Mononuclear cell (primary cell): ENCODE results near the gene TBC1D23. TPM values are rescaled to one million over a fixed set of nuclear protein-coding genes. Genes with fewer than 3 reads are reported as not detected.
"Not testable (repeated sequence)": the region's sequence is repeated elsewhere in the genome, so short reads cannot be mapped to it uniquely, and the experiment has no call there.

Experiments
- H3K27me3 ChIP-seq: 2 replicates; pipeline ENCODE4 v1.6.0; 2011; ENCODE audit warnings: low read length, control low read depth; ENCODE audit not compliant: insufficient read depth
- H3K4me1 ChIP-seq: 2 replicates; pipeline ENCODE4 v1.5.1; 2011; ENCODE audit warnings: mild to moderate bottlenecking, low read length, control low read depth; ENCODE audit not compliant: insufficient read depth
- H3K4me3 ChIP-seq: 2 replicates; pipeline ENCODE4 v1.5.1; 2011; ENCODE audit warnings: mild to moderate bottlenecking, low read length, moderate library complexity
- H3K9me3 ChIP-seq: 2 replicates; pipeline ENCODE4 v1.5.1; 2011; ENCODE audit warnings: low read depth, mild to moderate bottlenecking, control low read depth, low read length
- total RNA-seq: library from RNA; depleted of rRNA; stranded (reverse); fragments of >200 nt; gene quantifications from one replicate; pipeline ENCODE4 v1.2.3, GENCODE V29; 2012

The TBC1D23 gene
- total RNA-seq, 1 donor = 43.4 TPM

GRCh38 chr3:100310355-100310965, 49.7 kb downstream of the TBC1D23 start:
- Histone ChIP-seq H3K4me1 (no peaks in the 10 kb centered on the region), H3K27me3 (no peaks in the 10 kb centered on the region), H3K4me3 (no peak overlapping the region), H3K9me3 (no peaks in the 10 kb centered on the region)

- Histone ChIP-seq H3K9me3 (no peaks in the 10 kb centered on the region), H3K27me3 (no peaks in the 10 kb centered on the region), H3K4me1 (no peaks in the 10 kb centered on the region), H3K4me3 (no peak overlapping the region)
Measured at GRCh38 chr3:100311011-100311410, 50.2 kb downstream of the TBC1D23 start.

GRCh38 chr3:100316641-100317069, 55.9 kb downstream of the TBC1D23 start:
- H3K9me3 ChIP-seq = no peaks in the 10 kb centered on the region
- peaks cover 5% of the 10 kb centered on the region for H3K4me1 ChIP-seq

GRCh38 chr3:100317912-100318311, 57.1 kb downstream of the TBC1D23 start:
- no peaks in the 10 kb centered on the region for H3K9me3 ChIP-seq
- no peaks in the 10 kb centered on the region for H3K27me3 ChIP-seq
- peaks cover 5% of the 10 kb centered on the region for H3K4me1 ChIP-seq
- H3K4me3 ChIP-seq = no peak overlapping the region

More at GRCh38 chr3:100316641-100317069, 55.9 kb downstream of the TBC1D23 start:
- Histone ChIP-seq H3K4me3 (no peak overlapping the region), H3K27me3 (no peaks in the 10 kb centered on the region)

GRCh38 chr3:100319951-100320350, 59.2 kb downstream of the TBC1D23 start:
- no peaks in the 10 kb centered on the region for H3K27me3 ChIP-seq
- H3K9me3 ChIP-seq = no peaks in the 10 kb centered on the region
- no peak overlapping the region for H3K4me3 ChIP-seq
- H3K4me1 ChIP-seq = peaks cover 5% of the 10 kb centered on the region

GRCh38 chr3:100324044-100324443, 63.3 kb downstream of the TBC1D23 start:
- H3K9me3 ChIP-seq = no peaks in the 10 kb centered on the region
- no peaks in the 10 kb centered on the region for H3K27me3 ChIP-seq
- H3K4me1 ChIP-seq = no peaks in the 10 kb centered on the region
- no peak overlapping the region for H3K4me3 ChIP-seq

GRCh38 chr3:100325827-100326226, 65.0 kb downstream of the TBC1D23 start:
- H3K4me3 ChIP-seq = no peak overlapping the region

GRCh38 chr3:100327377-100327776, 66.6 kb downstream of the TBC1D23 start:
- H3K4me1 ChIP-seq, H3K27me3 ChIP-seq, H3K4me3 ChIP-seq, H3K9me3 ChIP-seq: not testable (repeated sequence)

More at GRCh38 chr3:100325827-100326226, 65.0 kb downstream of the TBC1D23 start:
- Histone ChIP-seq H3K4me1 (no peaks in the 10 kb centered on the region), H3K9me3 (no peaks in the 10 kb centered on the region), H3K27me3 (no peaks in the 10 kb centered on the region)

- Histone ChIP-seq H3K27me3 (no peaks in the 10 kb centered on the region), H3K4me1 (peaks cover 10% of the 10 kb centered on the region), H3K9me3 (no peaks in the 10 kb centered on the region), H3K4me3 (no peak overlapping the region)
Measured at GRCh38 chr3:100329800-100330489, 69.2 kb downstream of the TBC1D23 start.

GRCh38 chr3:100330651-100331050, 69.9 kb downstream of the TBC1D23 start:
- Histone ChIP-seq H3K4me1 (peaks cover 15% of the 10 kb centered on the region), H3K9me3 (no peaks in the 10 kb centered on the region), H3K27me3 (no peaks in the 10 kb centered on the region), H3K4me3 (no peak overlapping the region)

GRCh38 chr3:100331660-100332059, 70.9 kb downstream of the TBC1D23 start:
- H3K4me1 ChIP-seq = peaks cover 18% of the 10 kb centered on the region
- no peaks in the 10 kb centered on the region for H3K9me3 ChIP-seq
- H3K27me3 ChIP-seq = no peaks in the 10 kb centered on the region
- no peak overlapping the region for H3K4me3 ChIP-seq

- Histone ChIP-seq H3K4me1 (peaks cover 18% of the 10 kb centered on the region), H3K27me3 (no peaks in the 10 kb centered on the region), H3K4me3 (no peak overlapping the region), H3K9me3 (no peaks in the 10 kb centered on the region)
Measured at GRCh38 chr3:100333051-100333450, 72.3 kb downstream of the TBC1D23 start.

GRCh38 chr3:100333970-100334487, 73.2 kb downstream of the TBC1D23 start:
- Histone ChIP-seq H3K27me3 (no peaks in the 10 kb centered on the region), H3K4me3 (peak overlapping the region; percentile 57), H3K4me1 (peaks cover 18% of the 10 kb centered on the region), H3K9me3 (no peaks in the 10 kb centered on the region)

- Histone ChIP-seq H3K27me3 (no peaks in the 10 kb centered on the region), H3K4me1 (peaks cover 18% of the 10 kb centered on the region), H3K9me3 (no peaks in the 10 kb centered on the region), H3K4me3 (peak within 1 kb of the TSS; percentile 57)
Measured at GRCh38 chr3:100334488-100335351, 73.9 kb downstream of the TBC1D23 start, which contains the start of gene NIT2. Gene NIT2, plus strand, starts transcription at chr3:100334757. Its CDS starts 35 bp downstream, at chr3:100334792.

- no peak overlapping the region for H3K4me3 ChIP-seq
- no peaks in the 10 kb centered on the region for H3K27me3 ChIP-seq
- H3K4me1 ChIP-seq = peaks cover 18% of the 10 kb centered on the region
- no peaks in the 10 kb centered on the region for H3K9me3 ChIP-seq
Measured at GRCh38 chr3:100335434-100335833, 74.6 kb downstream of the TBC1D23 start.
